HK-2 (cell line): ENCODE results near the gene HLA-DQA1.
"Not testable (repeated sequence)": the region's sequence is repeated elsewhere in the genome, so short reads cannot be mapped to it uniquely, and the experiment has no call there.

ENCODE experiments used
- DNase-seq: peaks from one replicate; pipeline ENCODE4 v3.0.0-alpha.2; 2018; ENCODE audit not compliant: unreplicated experiment

Gene HLA-DQA1

DNA sequence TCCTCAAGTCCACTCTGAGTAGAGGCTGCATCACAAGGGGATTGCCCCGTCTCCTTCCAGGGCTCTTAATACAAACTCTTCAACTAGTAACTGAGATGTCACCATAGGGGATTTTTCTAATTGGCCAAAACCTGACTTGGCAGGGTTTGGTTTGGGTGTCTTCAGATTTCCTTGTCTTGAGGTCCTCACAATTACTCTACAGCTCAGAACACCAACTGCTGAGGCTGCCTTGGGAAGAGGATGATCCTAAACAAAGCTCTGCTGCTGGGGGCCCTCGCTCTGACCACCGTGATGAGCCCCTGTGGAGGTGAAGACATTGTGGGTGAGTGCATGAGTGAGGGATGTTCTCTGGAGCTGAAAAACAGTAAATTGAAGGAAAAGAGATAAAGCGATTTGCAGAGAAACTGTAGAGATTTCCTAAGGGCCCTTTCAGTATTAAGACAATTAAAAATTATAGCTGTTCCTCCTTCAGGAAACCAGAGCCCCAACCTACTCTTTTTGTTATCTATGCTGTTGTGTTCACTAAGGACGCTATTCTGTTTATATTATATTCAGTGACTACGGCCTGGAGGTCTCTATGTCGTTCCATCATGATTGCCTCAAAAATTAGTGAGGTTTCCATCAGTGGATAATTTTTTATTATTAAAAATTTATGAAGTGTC lies at the start of gene HLA-DQA1:
TSS of gene HLA-DQA1 (plus strand) at position 188 of the 662 bp plus-strand sequence. CDS start at position 241, 53 bp downstream.
- DNase-seq = no peak

- DNase-seq = no peak
Measured at GRCh38 chr6:32588156-32588555, 49.0 kb upstream of the HLA-DQA1 start.

DNA sequence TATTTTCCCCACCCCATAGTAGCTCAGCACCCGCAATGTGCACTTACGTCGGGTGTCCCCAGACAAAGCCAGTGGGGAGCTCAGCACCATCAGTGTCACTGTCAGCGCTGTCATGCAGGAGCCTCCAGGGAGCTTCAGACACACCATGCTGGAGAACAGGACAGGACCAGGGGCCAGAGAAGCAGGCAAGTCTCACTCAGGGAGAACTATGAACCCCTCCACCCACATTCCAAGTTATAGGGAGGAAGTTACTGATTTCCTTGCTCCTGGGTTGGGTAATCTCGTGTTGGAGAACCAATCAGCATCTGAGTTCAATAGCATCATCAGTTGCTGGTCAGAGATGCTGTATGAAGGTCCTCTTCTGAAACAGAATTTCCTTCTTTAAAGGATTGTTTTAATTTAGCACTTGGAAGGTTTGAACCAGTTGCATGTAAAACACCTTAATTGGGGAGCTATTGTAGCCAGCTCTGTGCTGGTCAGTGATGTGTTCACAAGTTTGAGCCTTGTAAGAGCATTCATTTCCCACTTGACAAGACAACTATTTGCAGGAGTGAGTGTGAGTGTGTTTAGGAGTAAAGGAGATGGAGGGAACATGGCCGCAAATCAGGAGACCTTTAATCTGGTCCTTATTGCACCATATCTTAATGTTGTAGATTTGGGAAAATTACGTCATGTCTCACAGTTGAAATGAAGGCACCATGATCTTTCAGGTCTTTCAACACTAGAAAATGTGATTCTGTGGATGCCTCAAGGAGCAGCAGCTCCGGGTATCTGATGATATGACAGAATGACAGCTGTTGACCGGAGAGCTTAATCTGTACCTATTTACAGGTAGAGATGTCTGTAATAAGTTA lies 47.4 kb upstream of the HLA-DQA1 start, which contains the start of gene HLA-DRB1:
TSS of gene HLA-DRB1 (minus strand) at position 253 of the 854 bp plus-strand sequence. CDS start at position 147, 106 bp downstream.
- DNase-seq = no peak

DNA sequence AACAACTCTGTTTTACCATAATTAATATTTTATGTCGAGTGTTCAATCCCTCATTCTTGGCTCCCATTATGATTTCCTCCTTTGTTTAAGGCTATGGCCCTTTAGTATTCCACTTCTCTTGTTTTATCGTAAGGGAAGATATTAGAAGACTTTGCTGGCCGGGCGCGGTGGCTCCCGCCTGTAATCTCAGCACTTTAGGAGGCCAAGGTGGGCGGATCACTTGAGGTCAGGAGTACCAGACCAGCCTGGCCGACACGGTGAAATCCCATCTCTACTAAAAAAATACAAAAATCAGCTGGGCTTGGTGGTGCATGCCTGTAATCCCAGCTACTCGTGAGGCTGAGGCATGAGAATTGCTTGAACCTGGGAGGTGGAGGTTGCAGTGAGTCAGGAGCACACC lies 46.5 kb upstream of the HLA-DQA1 start:
- not testable (repeated sequence) for DNase-seq

- DNase-seq = no peak
Measured at GRCh38 chr6:32597024-32597423, 40.2 kb upstream of the HLA-DQA1 start.

- DNase-seq = no peak
Measured at GRCh38 chr6:32602383-32602782, 34.8 kb upstream of the HLA-DQA1 start.

DNA sequence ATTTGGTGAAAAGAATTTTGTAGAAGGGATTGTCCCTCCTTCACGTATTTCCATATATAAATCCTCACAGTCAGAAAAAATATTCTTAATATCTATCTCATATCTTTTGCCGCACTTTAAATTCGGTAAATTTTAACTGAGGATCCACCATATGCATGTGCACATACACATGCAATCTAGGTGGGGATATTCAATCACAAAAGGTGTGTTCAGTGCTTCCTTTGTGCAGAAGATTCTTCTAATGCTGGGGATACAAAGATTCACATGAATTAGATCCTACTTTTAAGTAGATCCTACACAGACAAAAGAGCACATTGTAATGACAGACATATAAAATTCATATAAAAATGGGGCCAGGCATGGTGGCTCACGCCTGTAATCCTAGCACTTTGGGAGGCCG lies 34.0 kb upstream of the HLA-DQA1 start:
- no peak for DNase-seq

GRCh38 chr6:32603888-32604287 lies 33.3 kb upstream of the HLA-DQA1 start:
- no peak for DNase-seq

DNA sequence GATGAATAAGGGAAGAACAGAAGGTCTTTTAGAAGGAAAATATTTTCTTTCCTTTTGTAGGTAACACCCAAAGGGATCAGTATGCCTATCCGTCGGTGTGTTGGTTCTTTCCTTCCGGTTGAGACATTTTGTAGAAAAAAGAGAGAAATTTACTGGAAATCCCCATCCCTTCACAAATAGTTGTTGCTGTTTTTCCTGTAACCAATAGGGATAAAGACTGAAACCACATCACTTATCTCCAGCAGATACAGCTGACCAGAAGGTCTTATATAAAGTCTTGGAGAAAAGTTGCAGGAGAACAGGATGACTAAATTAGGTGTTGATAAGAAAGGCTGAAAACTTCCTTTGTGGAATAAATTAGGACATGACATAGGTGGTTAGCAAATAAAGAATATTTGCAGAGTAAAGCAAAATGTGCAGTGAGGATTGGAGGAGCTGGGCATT lies 32.8 kb upstream of the HLA-DQA1 start:
- DNase-seq = no peak

DNA sequence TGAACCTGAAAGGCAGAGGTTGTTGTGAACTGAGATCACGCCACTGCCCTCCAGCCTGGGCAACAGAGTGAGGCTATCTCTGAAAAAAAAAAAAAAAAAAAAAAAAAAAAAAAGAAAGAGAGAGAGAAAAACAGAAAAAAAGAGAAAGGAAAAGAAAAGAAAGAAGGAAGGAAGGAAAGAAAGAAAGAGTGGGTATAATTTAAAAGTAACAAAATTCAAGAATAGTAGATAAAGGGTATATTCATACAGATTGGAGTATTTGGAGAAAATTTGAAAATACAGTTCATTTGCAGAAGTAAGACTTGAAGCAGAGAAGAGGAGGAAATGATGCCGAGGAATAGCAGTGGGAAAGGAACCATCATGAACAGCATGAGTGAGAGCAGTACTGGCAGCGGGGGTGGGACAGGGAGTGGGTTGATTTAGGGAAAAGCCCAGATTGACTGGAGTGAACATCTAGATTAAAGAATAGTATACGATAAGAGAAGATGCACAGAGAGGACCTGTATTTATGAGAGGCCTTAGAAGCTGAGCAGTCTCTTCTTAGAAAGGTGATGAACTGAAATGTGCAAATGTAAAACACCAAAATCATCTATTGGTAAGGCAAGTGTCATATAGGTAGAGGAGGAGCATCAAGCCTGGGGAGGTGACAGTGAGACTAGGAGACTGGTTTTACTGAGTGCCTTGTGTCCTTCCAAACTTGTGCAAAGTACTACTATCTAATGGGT lies 29.8 kb upstream of the HLA-DQA1 start:
- no peak for DNase-seq

DNA sequence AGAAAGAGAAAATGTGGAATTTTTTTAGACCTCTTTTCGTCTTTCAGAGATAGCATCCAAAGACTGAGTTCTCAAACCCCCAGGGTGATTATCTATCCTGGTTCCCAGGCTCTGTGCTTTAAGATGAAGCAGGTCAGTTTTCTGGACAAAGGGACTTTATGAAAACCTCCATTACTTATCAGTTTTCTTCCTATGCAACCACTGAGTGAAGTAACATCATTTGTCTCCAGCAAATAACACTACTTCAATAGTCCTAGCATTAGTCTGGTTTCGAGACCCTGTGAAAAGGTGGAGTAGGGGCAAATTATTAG lies 29.3 kb upstream of the HLA-DQA1 start:
- no peak for DNase-seq

DNA sequence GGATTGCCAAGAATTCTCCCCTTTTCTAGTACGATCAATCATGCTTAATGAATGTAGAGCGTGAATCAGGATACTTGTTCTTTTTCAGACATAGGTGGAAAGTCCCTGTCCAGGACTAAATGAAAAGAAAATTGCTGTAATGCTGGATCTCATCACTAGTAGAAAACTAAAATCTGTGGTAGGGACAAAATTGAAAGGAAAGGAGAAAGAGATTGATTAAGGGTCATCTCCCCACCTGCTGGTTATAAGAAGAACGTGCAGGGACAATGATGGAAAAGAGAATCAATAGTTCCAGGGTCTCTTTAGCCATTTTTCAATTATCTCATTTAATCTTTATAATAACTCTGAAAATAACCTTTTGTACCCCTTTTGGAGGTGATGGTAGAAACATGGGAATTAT lies 28.8 kb upstream of the HLA-DQA1 start:
- DNase-seq = no peak

DNA sequence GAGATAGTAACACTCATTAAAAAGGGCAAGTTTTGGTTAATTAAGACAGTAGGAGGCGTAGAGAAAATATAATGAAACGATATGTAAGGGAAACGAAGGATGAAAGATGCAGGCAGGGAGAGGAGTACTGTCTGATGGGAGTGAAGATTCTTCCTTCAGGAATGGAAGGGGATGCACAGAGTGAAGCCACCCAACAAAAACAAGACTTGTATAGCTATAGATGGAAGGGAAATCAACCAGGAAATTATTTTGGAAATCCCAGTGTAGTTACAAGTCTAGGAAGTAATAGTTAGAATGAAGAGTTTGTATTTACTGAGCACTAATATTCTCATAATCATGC lies 27.8 kb upstream of the HLA-DQA1 start:
- DNase-seq = no peak

DNA sequence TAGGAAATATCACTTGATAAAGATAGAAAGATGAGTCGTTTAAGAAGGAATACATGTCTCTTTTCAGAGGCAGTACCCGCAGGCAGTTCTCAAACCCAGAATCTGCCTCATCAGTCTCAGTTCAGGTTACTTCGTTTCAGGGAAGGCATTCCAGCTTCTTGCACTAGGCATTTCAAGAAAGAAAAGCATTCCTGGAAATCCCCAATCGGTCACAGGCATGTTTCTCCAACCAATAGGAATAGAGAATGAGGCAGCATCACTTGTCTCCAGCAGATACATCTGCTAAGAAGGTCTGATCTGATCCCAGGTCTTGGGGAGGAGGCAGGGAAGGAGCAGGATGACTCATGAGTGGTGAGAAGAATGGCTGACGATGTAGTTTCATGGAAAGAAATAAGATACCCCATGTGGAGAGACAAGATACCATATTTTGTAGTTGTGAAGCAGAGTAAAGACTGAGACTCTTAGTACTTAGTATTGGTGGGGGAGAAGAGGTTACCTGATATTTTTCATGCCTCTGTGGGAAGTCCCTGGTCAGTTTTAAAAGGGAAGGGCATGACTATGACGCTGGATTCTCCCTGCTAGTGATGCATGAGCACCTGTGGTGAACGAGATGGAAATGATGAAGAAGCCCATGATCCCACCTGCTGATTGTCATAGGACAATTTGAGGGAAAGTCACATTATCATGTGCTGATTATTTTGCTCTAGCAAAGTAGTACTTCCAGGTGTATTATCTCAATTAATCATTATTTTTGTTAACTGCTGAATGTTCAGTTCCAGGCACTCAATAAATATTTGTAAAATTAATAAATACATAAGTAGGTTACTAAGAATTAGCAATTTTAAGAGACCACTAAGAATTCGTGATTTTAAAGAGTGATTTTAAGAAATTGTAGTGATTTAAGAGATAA lies 27.2 kb upstream of the HLA-DQA1 start:
- peak; percentile 74 for DNase-seq

DNA sequence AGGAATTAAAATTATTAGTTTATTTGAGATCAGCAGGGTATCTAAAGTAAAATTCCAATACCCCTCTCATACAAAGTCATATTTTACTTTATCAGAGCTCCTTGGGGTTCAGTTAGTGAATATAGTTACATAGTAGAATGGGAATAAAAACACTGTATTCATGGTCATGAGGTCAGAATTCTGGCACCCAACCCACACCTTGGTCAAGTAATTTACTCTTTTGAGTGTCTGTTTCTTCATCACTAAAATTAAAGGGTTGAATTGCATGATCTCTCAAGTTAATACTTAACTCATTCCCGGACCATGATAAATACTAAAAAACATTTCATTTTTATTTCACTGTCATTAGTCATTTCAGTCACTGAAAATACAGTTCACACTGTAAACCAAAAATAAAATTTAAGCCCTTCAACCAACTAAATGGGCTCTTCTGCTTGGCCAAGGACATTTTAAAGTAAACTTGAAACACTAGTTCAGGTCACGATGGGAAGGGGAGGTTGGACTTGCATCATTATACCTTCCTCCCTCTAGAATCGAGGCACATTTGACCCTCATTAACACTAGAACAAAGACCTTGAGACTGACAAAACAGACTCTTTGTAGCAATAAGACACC lies 26.4 kb upstream of the HLA-DQA1 start:
- no peak for DNase-seq

- no peak for DNase-seq
Measured at GRCh38 chr6:32613475-32613874, 23.7 kb upstream of the HLA-DQA1 start.

GRCh38 chr6:32614366-32615081 lies 22.7 kb upstream of the HLA-DQA1 start:
- no peak for DNase-seq

DNA sequence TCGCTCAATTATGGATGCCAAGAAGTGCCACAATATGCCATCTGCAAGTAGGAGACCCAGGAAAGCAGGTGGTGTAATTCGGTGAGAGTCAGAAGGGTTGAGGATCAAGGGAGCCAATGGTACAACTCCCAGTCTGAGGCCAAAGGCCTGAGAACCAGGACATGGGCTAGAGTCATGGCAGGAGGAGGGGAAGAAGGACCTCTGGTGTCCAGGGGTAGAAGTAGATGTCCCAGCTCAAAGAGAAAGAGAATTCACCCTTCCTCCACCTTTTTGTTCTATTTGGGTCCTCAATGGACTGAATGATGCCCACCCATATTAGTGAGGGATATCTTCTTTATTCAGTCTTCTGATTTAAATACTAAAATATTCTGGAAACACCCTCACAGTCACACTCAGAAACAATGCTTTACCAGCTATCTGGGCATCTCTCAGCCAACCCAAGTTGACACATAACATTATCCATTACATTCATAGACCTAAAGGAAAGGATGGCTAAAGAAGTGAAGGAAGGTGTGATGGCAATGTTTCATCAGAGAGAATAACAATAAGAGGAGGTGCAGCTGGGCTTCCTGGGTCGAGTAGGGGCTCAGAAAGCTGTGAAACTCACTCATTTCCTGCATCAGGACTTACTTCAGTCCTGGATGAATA lies 21.2 kb upstream of the HLA-DQA1 start:
- no peak for DNase-seq

GRCh38 chr6:32617751-32618150 lies 19.5 kb upstream of the HLA-DQA1 start:
- DNase-seq = no peak

- no peak for DNase-seq
Measured at GRCh38 chr6:32621372-32621771, 15.8 kb upstream of the HLA-DQA1 start.
